Activated T-cell treated with anti-CD3 and anti-CD28 coated beads, Interleukin-2, amount 50 U/mL, for 72 hours (primary cell): ENCODE results near the gene PRL. TPM values are rescaled to one million over a fixed set of nuclear protein-coding genes. Genes with fewer than 3 reads are reported as not detected.

Experiments
- ATAC-seq, 2 donors: fragments of 150-1000 bp; cut with Tn5 transposase; replicated peaks in 1 of 2; 2 replicates each; pipeline ENCODE4 v1.10.0; 2021; ENCODE audit warnings: moderate library complexity in 2 of 2, mild to moderate bottlenecking in 1 of 2
- DNase-seq, 2 donors: peaks; one replicate each; pipeline ENCODE4 v3.0.0; 2021 to 2022; ENCODE audit warnings: mixed read lengths in 1 of 2
- H3K27ac Mint-ChIP-seq: one replicate; pipeline ENCODE4 v1.8.0; 2022; ENCODE audit warnings: mild to moderate bottlenecking, moderate library complexity, mixed read lengths
- H3K27me3 Mint-ChIP-seq: one replicate; pipeline ENCODE4 v1.8.0; 2022; ENCODE audit warnings: low read depth, mixed read lengths
- H3K36me3 Mint-ChIP-seq, 2 donors: one replicate each; pipeline ENCODE4 v1.8.0; 2022; ENCODE audit warnings: mixed read lengths in 2 of 2, mild to moderate bottlenecking in 1 of 2; ENCODE audit not compliant: insufficient read depth in 2 of 2
- H3K4me1 Mint-ChIP-seq: one replicate; pipeline ENCODE4 v1.8.0; 2022; ENCODE audit warnings: low read depth, mixed read lengths
- H3K4me3 Mint-ChIP-seq, 2 donors: one replicate each; pipeline ENCODE4 v1.8.0; 2022; ENCODE audit warnings: mild to moderate bottlenecking in 2 of 2, mixed read lengths in 2 of 2, moderate library complexity in 2 of 2
- H3K9me3 Mint-ChIP-seq, 2 donors: one replicate each; pipeline ENCODE4 v1.8.0; 2022; ENCODE audit warnings: mixed read lengths in 2 of 2
- total RNA-seq, 2 donors: library from RNA; stranded (reverse); gene quantifications; one replicate each; pipeline ENCODE4 v1.2.3, GENCODE V29; 2022

PRL gene
- total RNA-seq, 2 donors from 2014 or later = 0.19 TPM; not detected in 1

DNA sequence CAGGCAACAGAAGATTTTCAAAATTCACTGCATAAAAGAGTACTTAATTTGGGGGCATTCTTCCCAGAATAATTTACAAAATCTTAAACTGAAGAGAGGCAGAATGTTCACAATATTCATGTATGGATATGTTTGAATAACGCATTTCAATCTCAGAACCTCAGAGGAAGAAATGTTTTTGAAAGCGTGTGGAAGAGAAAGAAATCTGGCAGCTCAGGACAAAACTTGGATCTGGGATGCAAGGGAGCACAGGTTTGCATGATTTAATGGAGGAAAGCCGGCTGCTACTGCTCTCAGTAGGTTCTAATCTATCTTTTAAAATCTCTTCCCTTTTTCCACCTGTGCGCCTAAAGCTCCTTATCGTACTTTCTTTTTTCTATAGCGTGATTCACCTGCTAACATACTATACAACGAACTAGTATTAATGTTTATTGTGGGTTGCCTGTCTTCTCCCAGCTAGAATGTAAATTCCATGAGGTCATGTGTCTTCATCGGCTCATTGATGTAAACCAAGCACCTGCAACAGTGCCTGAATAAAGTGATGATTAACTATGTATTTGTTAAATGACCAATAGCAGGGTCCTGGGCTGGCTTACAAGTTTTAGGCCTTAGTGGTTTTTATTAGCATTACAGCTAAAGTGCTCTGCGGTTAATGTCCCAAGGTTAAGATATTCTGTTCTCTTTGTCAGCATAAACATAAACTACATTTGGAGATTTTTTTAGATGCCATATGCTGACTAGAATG, 15.3 kb downstream of the PRL start:
- Mint-ChIP-seq H3K27me3 (peaks cover 14% of the 10 kb centered on the region), H3K36me3 (peaks cover 0 to under 1% of the 10 kb centered on the region in 2 donors), H3K4me3 (no peak overlapping the region), H3K9me3 (peaks cover 6 to 10% of the 10 kb centered on the region in 2 donors), H3K27ac (no peak overlapping the region), H3K4me1 (no peaks in the 10 kb centered on the region)
- DNase-seq = no peak
- no peak for ATAC-seq

- no peak for DNase-seq
- peaks cover 3% of the 10 kb centered on the region for H3K27me3 Mint-ChIP-seq
- no peak overlapping the region for H3K4me3 Mint-ChIP-seq
- H3K36me3 Mint-ChIP-seq = peaks cover 0 to 2% of the 10 kb centered on the region in 2 donors
- ATAC-seq = no peak
- peaks cover 14 to 16% of the 10 kb centered on the region in 2 donors for H3K9me3 Mint-ChIP-seq
- H3K27ac Mint-ChIP-seq = no peak overlapping the region
- no peaks in the 10 kb centered on the region for H3K4me1 Mint-ChIP-seq
Measured at GRCh38 chr6:22279427-22279826, 17.4 kb downstream of the PRL start.

GRCh38 chr6:22271081-22271480, 25.8 kb downstream of the PRL start:
- H3K4me3 Mint-ChIP-seq = no peak overlapping the region
- DNase-seq (no peak), ATAC-seq (no peak)
- H3K36me3 Mint-ChIP-seq = no peaks in the 10 kb centered on the region
- peaks cover 9% of the 10 kb centered on the region in 2 donors for H3K9me3 Mint-ChIP-seq
- no peak overlapping the region for H3K27ac Mint-ChIP-seq
- no peaks in the 10 kb centered on the region for H3K27me3 Mint-ChIP-seq
- no peaks in the 10 kb centered on the region for H3K4me1 Mint-ChIP-seq

GRCh38 chr6:22263748-22264147, 33.1 kb downstream of the PRL start:
- Mint-ChIP-seq H3K4me1 (no peaks in the 10 kb centered on the region), H3K36me3 (no peaks in the 10 kb centered on the region), H3K9me3 (peaks cover 0 to 1% of the 10 kb centered on the region in 2 donors), H3K4me3 (no peak overlapping the region), H3K27me3 (no peaks in the 10 kb centered on the region), H3K27ac (no peak overlapping the region)
- ATAC-seq (no peak), DNase-seq (no peak)

- Mint-ChIP-seq H3K27me3 (no peaks in the 10 kb centered on the region), H3K4me3 (no peak overlapping the region)
Measured at GRCh38 chr6:22254886-22255285, 42.0 kb downstream of the PRL start.

DNA sequence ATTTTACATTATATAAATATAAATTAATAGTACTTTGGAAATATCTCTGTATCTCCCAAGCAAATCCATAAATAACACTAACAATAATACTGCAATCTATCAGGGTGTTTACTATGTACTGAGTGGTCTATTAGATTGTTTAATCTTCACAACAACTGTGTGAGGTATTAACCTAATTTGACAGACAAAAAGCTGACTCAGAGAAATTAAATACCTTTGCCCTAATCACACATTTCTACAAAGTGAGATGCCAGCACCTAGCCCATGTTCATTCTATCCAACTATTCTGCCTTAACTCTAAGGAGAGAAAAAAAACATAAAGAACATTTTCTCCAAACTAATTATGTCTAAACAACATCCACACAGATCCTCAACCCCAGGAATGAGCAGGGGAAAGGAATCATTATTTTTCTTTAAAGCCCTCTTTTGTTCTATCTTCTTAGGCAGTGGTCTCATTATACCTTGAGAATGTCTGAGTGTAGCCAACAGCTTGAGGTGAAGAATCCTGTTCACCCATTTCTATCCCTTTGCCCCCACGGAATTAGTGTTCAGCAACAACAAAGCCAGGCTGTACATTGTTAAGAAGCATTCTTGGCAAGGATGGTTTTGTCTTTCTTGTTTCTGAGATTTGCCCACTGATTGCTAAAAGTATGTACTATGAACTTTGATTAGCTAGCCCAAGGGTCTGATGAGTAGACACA, 42.7 kb downstream of the PRL start:
- Mint-ChIP-seq H3K27me3 (no peaks in the 10 kb centered on the region), H3K9me3 (peaks cover under 1 to 3% of the 10 kb centered on the region in 2 donors), H3K36me3 (no peaks in the 10 kb centered on the region), H3K27ac (no peak overlapping the region), H3K4me3 (no peak overlapping the region), H3K4me1 (no peaks in the 10 kb centered on the region)
- no peak for ATAC-seq
- DNase-seq = no peak

More at GRCh38 chr6:22254886-22255285, 42.0 kb downstream of the PRL start:
- DNase-seq (no peak), ATAC-seq (no peak)
- no peaks in the 10 kb centered on the region for H3K36me3 Mint-ChIP-seq
- H3K9me3 Mint-ChIP-seq = peaks cover 0 to 3% of the 10 kb centered on the region in 2 donors
- H3K4me1 Mint-ChIP-seq = no peaks in the 10 kb centered on the region
- H3K27ac Mint-ChIP-seq = no peak overlapping the region

- no peak for DNase-seq
- no peak for ATAC-seq
- Mint-ChIP-seq H3K9me3 (peaks cover 0 to 3% of the 10 kb centered on the region in 2 donors), H3K27me3 (no peaks in the 10 kb centered on the region), H3K4me1 (no peaks in the 10 kb centered on the region), H3K27ac (no peak overlapping the region), H3K4me3 (no peak overlapping the region), H3K36me3 (no peaks in the 10 kb centered on the region)
Measured at GRCh38 chr6:22251348-22251747, 45.5 kb downstream of the PRL start.

GRCh38 chr6:22250486-22250885, 46.4 kb downstream of the PRL start:
- Mint-ChIP-seq H3K4me3 (no peak overlapping the region), H3K4me1 (no peaks in the 10 kb centered on the region), H3K9me3 (peaks cover 0 to 3% of the 10 kb centered on the region in 2 donors), H3K27me3 (no peaks in the 10 kb centered on the region), H3K36me3 (no peaks in the 10 kb centered on the region), H3K27ac (no peak overlapping the region)
- DNase-seq (no peak), ATAC-seq (no peak)

DNA sequence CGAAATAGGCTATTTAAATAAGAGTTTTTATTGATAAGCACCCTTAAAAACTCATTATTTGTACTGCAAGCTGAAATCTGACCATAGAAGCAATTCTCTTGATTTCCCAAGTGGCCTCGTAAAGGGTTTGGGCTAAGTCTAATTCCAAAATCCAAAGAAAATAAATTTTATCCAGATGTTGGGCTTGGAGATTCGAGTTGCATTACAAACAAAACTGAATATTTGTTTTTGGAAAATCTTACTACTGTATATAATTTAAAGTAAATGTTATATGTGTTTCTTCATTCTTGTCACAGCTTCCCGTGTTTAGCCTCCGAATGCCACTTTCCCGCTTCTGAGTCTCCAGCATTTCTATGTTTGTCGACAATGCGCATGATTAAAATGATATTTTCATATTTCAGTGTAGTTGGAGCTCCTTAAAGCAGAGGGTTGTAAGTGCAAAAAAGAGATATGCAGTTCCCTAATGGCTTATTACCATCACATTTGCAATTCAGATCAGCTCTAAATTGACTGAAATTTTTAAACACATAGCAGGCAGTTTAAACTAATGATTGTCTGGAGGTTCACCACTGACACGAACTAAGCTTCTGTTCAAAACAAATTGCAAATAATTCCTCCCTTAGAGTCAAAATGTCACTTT, 47.0 kb downstream of the PRL start:
- Mint-ChIP-seq H3K27ac (no peak overlapping the region), H3K36me3 (no peaks in the 10 kb centered on the region), H3K4me1 (no peaks in the 10 kb centered on the region), H3K27me3 (no peaks in the 10 kb centered on the region), H3K4me3 (no peak overlapping the region), H3K9me3 (peaks cover 0 to 3% of the 10 kb centered on the region in 2 donors)
- ATAC-seq = no peak
- DNase-seq = no peak

DNA sequence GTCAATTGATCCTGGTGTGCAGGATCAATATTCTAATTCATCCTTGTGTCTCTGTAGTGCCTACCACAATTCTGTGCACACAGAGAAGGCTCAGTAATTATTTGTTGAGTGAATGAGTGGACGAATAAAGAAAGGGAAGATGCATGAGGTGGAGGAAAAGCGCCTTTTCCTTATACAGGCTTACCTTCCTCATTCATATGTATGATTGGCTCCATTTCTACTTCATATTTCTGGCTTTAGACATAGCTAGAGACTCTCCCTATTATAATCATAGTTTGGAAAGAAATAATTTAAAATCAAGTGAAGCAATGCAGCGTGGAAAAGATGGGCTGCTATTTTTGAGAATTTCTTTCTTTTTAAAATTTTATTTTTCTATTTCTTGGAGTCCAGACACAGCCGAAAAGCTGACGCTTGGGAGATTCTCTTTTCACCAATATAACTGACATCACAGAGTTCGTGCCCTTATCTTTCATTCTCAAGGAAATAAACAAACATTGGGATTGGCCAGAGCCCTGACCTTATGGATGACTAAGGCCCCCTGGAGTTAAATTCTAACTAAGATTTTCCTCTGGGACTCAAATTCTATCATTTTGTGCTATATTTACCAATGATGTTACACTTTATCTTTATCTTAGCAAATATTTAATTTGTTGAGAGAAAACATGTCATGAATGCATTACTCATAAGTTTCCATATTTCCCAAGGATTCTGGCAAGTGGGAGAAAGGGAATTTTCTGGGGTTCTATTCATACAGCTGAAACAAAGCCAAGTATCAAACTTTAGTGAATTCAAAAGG, 48.1 kb downstream of the PRL start:
- no peak overlapping the region for H3K4me3 Mint-ChIP-seq
- ATAC-seq = no peak
- no peak overlapping the region for H3K27ac Mint-ChIP-seq
- H3K9me3 Mint-ChIP-seq = peaks cover 3 to 8% of the 10 kb centered on the region in 2 donors
- H3K27me3 Mint-ChIP-seq = no peaks in the 10 kb centered on the region
- DNase-seq = no peak
- no peaks in the 10 kb centered on the region for H3K4me1 Mint-ChIP-seq
- H3K36me3 Mint-ChIP-seq = no peaks in the 10 kb centered on the region

DNA sequence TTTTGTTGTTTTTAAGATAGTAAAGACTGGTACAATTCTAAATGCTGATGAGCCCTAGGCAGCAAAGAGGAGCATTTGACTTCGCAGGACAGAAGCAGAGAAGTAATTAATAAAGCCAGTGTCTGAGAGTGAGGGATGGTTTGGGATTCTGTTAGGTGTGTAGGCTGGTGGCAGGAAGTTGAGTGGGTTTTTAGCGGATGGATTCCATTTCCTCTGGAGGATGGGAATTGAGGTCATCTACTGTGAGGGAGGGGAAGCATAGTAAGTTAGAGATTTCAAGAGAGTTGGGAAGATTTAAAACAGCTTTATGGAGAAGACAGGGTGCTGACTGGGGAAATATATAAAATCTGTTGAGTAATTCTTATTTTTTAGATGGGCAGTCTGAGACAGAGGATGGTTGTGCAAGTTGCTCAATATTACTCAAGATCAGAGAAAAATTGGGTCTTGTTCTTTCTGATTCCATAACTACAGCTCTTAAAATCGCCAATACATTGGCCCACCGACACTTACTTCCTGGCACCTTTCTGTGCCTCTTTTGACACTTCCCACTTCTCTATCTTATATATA, 48.8 kb downstream of the PRL start:
- H3K36me3 Mint-ChIP-seq = no peaks in the 10 kb centered on the region
- no peaks in the 10 kb centered on the region for H3K27me3 Mint-ChIP-seq
- H3K27ac Mint-ChIP-seq = no peak overlapping the region
- ATAC-seq (no peak), DNase-seq (no peak)
- no peak overlapping the region for H3K4me3 Mint-ChIP-seq
- no peaks in the 10 kb centered on the region for H3K4me1 Mint-ChIP-seq
- peaks cover 5 to 13% of the 10 kb centered on the region in 2 donors for H3K9me3 Mint-ChIP-seq

DNA sequence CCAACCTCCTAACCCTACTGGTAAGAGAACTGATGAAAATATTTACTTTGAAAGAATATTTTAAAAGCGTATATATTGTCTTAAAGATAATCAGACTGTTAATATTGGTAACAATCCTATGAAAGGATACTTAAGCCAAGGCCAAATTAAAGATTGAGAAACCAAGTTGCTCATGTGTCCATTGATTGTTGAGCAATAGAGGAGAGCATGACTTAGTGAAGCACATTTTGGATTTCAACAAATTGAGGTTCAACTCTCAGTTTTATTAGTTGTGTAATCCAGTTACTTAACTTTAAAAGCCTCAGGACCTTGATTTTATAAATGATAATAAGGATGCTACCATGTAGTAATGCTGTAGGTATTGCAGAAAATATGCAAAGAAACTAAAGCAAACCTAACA, 56.8 kb downstream of the PRL start:
- DNase-seq = no peak
- no peaks in the 10 kb centered on the region for H3K27me3 Mint-ChIP-seq
- H3K36me3 Mint-ChIP-seq = peaks cover 0 to 2% of the 10 kb centered on the region in 2 donors
- no peaks in the 10 kb centered on the region for H3K4me1 Mint-ChIP-seq
- H3K9me3 Mint-ChIP-seq = peaks cover 16 to 28% of the 10 kb centered on the region in 2 donors
- H3K4me3 Mint-ChIP-seq = no peak overlapping the region
- H3K27ac Mint-ChIP-seq = no peak overlapping the region
- ATAC-seq = no peak
